Central memory CD8-positive, alpha-beta T cell (primary cell): ENCODE measurements around the gene PPP1R27.
A peak's percentile ranks its signal among the peaks of the same experiment; 100 is the strongest.

ENCODE experiments used
- ATAC-seq: fragments of 150-1000 bp; cut with Tn5 transposase; replicated peaks from 2 replicates; pipeline ENCODE4 v1.10.0; 2022; ENCODE audit warnings: mild to moderate bottlenecking, moderate FRiP score, moderate number of reproducible peaks; ENCODE audit not compliant: poor library complexity, severe bottlenecking; ENCODE audit errors: extremely low read depth
- DNase-seq, 2 donors: peaks; one replicate each; pipeline ENCODE4 v3.0.0; 2021; ENCODE audit warnings: low spot score in 2 of 2
- H3K27ac Mint-ChIP-seq: one replicate; pipeline ENCODE4 v1.8.0; 2022; ENCODE audit warnings: low read depth, mild to moderate bottlenecking, moderate library complexity, mixed read lengths
- H3K27me3 Mint-ChIP-seq: one replicate; pipeline ENCODE4 v1.8.0; 2022; ENCODE audit warnings: mixed read lengths
- H3K36me3 Mint-ChIP-seq: one replicate; pipeline ENCODE4 v1.8.0; 2022; ENCODE audit warnings: mild to moderate bottlenecking, moderate library complexity, mixed read lengths; ENCODE audit not compliant: insufficient read depth
- H3K4me1 Mint-ChIP-seq: one replicate; pipeline ENCODE4 v1.8.0; 2022; ENCODE audit warnings: mixed read lengths
- H3K4me3 Mint-ChIP-seq: one replicate; pipeline ENCODE4 v1.8.0; 2022; ENCODE audit warnings: mild to moderate bottlenecking, moderate library complexity, mixed read lengths
- H3K9me3 Mint-ChIP-seq: one replicate; pipeline ENCODE4 v1.8.0; 2022; ENCODE audit warnings: mixed read lengths

Gene PPP1R27

GRCh38 chr17:81834831-81835267, at the start of gene PPP1R27:
PPP1R27 (minus strand) TSS chr17:81835050; CDS start chr17:81834953, 97 bp downstream.
- no peak for DNase-seq
- H3K4me1 Mint-ChIP-seq: peaks cover 17% of the 10 kb centered on the region
- peak within 1 kb of the TSS; percentile 74 for H3K27ac Mint-ChIP-seq
- peaks cover 6% of the 10 kb centered on the region for H3K36me3 Mint-ChIP-seq
- no peak for ATAC-seq
- no peaks in the 10 kb centered on the region for H3K27me3 Mint-ChIP-seq
- no peaks in the 10 kb centered on the region for H3K9me3 Mint-ChIP-seq
- peak within 1 kb of the TSS; percentile 85 for H3K4me3 Mint-ChIP-seq

GRCh38 chr17:81884520-81884919, 49.7 kb upstream of the PPP1R27 start:
- DNase-seq: no peak
- no peak for ATAC-seq
- peaks cover 50% of the 10 kb centered on the region for H3K36me3 Mint-ChIP-seq
- no peak overlapping the region for H3K4me3 Mint-ChIP-seq
- no peaks in the 10 kb centered on the region for H3K27me3 Mint-ChIP-seq
- H3K27ac Mint-ChIP-seq: no peak overlapping the region
- no peaks in the 10 kb centered on the region for H3K9me3 Mint-ChIP-seq
- peaks cover 24% of the 10 kb centered on the region for H3K4me1 Mint-ChIP-seq

- H3K36me3 Mint-ChIP-seq: peaks cover 26% of the 10 kb centered on the region
- H3K27ac Mint-ChIP-seq: no peak overlapping the region
These were observed 44.3 kb upstream of the PPP1R27 start for GRCh38 chr17:81879121-81879520.

GRCh38 chr17:81878294-81878693, 43.4 kb upstream of the PPP1R27 start:
- Mint-ChIP-seq H3K4me1 (no peaks in the 10 kb centered on the region), H3K36me3 (peaks cover 22% of the 10 kb centered on the region), H3K4me3 (no peak overlapping the region), H3K9me3 (no peaks in the 10 kb centered on the region), H3K27ac (no peak overlapping the region), H3K27me3 (no peaks in the 10 kb centered on the region)
- no peak for ATAC-seq
- DNase-seq: no peak

More at GRCh38 chr17:81879121-81879520, 44.3 kb upstream of the PPP1R27 start:
- H3K4me3 Mint-ChIP-seq: no peak overlapping the region
- no peak for ATAC-seq
- no peaks in the 10 kb centered on the region for H3K27me3 Mint-ChIP-seq
- DNase-seq: no peak
- no peaks in the 10 kb centered on the region for H3K4me1 Mint-ChIP-seq
- H3K9me3 Mint-ChIP-seq: no peaks in the 10 kb centered on the region

DNA sequence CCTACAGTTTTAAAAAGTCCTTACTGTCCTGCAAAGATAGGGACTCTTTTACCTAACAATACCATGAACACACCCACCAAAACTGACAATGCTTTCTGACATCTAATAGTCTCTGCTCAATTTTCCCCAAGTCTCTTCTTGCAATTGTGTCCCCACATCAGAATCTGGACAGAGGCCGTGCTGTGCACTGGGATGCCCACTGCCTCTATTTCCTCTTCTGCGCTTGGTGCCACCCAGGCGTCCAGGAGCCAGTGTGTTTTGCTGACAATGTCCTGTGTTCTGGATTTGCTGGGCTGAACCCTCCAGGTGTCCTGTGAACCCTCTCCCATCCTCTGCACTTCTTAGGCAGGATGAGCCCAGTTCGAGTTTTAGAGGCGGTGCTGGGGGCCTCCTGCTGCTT, 42.7 kb upstream of the PPP1R27 start:
- ATAC-seq (no peak), DNase-seq (no peak)
- Mint-ChIP-seq H3K27ac (no peak overlapping the region), H3K9me3 (no peaks in the 10 kb centered on the region), H3K27me3 (no peaks in the 10 kb centered on the region), H3K36me3 (peaks cover 22% of the 10 kb centered on the region), H3K4me3 (no peak overlapping the region), H3K4me1 (no peaks in the 10 kb centered on the region)

- DNase-seq (peak; percentile 93), ATAC-seq (peak; percentile 31)
- H3K27me3 Mint-ChIP-seq: no peaks in the 10 kb centered on the region
- H3K9me3 Mint-ChIP-seq: no peaks in the 10 kb centered on the region
- H3K4me3 Mint-ChIP-seq: peak overlapping the region; percentile 80
- H3K36me3 Mint-ChIP-seq: peaks cover 51% of the 10 kb centered on the region
- peak overlapping the region; percentile 94 for H3K27ac Mint-ChIP-seq
- peaks cover 24% of the 10 kb centered on the region for H3K4me1 Mint-ChIP-seq
These were observed 36.8 kb upstream of the PPP1R27 start for GRCh38 chr17:81871387-81872230.

- no peak for DNase-seq
- Mint-ChIP-seq H3K4me3 (peak within 1 kb of the TSS; percentile 83), H3K27me3 (no peaks in the 10 kb centered on the region), H3K27ac (peak within 1 kb of the TSS; percentile 94), H3K9me3 (no peaks in the 10 kb centered on the region), H3K36me3 (peaks cover 55% of the 10 kb centered on the region), H3K4me1 (peaks cover 24% of the 10 kb centered on the region)
- peak; percentile 73 for ATAC-seq
These were observed 36.1 kb upstream of the PPP1R27 start, which contains the start of gene ARHGDIA for GRCh38 chr17:81870981-81871386. ARHGDIA (minus strand) TSS chr17:81871337; CDS start chr17:81869930, 1,407 bp downstream.

GRCh38 chr17:81870131-81870980, 35.5 kb upstream of the PPP1R27 start:
- H3K27ac Mint-ChIP-seq: peak overlapping the region; percentile 92
- H3K4me3 Mint-ChIP-seq: peak overlapping the region; percentile 83
- no peaks in the 10 kb centered on the region for H3K27me3 Mint-ChIP-seq
- peaks cover 24% of the 10 kb centered on the region for H3K4me1 Mint-ChIP-seq
- H3K36me3 Mint-ChIP-seq: peaks cover 59% of the 10 kb centered on the region
- DNase-seq: no peak
- peak; percentile 24 for ATAC-seq
- no peaks in the 10 kb centered on the region for H3K9me3 Mint-ChIP-seq

DNA sequence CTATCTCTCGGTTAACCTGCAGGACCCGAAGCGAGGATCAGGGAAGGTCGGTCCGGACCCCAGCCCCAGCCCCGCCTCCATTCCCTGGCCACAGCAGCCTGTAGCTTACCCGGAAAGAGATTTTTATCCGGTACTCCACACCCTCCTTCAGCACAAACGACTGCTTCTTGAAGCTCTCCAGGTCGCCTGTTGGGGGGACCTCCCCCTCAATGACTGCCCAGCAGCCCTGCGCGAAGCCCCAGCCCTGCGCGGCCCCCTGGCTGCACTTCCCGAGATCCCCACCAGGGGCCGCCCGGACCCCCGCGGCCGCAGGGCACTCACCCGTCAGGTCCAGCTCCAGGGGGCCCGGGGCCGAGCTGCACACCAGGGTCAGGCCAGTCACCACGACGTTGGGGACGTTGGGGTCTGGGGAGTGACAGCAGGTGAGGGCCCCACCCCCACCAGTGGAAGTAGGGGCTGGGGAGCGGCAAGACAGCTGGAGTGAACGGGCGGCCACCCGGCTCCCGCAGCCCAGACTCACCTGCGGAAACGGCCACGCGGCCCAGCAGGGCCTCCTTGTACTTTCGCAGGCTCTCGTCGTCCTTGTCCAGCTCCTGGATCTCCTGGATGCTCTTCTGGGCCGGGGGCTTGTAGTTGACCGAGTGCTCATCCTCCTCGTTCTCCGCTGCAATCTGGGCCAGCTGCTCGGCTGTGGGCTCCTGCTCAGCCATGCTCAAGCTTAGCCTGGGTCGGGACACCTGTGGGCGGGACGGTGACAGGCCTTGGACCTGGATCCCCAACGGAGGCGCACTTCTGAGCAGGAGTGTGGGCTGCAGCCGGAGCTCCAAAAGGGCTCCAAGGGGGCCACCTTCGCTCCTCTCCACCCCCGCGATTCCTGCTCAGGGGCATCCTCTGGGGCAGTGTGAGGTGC, 34.6 kb upstream of the PPP1R27 start:
- Mint-ChIP-seq H3K36me3 (peaks cover 63% of the 10 kb centered on the region), H3K4me1 (peaks cover 24% of the 10 kb centered on the region), H3K27ac (peak overlapping the region; percentile 92), H3K27me3 (no peaks in the 10 kb centered on the region), H3K9me3 (no peaks in the 10 kb centered on the region), H3K4me3 (peak overlapping the region; percentile 83)
- ATAC-seq (no peak), DNase-seq (no peak)

DNA sequence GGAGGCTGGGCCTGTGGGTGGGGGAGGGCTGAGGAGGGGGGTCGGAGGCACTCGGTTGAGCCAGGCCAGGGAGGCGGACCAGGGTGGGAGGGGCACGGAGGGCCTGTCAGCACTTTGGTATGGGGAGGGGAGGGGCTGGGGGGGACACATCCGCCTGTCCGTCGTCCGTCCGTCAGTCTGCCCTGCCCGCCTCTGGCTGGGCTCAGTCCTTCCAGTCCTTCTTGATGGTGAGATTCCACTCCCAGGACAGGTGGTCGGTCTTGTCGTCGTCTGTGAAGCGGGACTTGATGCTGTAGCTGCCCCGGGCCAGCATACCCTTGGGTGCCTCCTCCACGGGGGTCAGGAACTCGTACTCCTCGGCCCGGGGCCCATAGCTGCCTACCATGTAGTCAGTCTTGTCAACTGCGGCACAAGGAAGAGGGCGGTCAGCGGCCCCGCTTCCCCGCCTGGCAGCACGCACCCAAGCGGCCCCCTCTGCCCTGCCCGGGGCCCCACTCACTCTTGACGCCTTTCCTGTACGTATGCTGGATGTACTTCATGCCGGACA, 33.9 kb upstream of the PPP1R27 start:
- Mint-ChIP-seq H3K36me3 (peaks cover 65% of the 10 kb centered on the region), H3K27ac (peak overlapping the region; percentile 92), H3K4me3 (peak overlapping the region; percentile 83), H3K27me3 (no peaks in the 10 kb centered on the region), H3K9me3 (no peaks in the 10 kb centered on the region), H3K4me1 (peaks cover 24% of the 10 kb centered on the region)
- ATAC-seq: no peak
- DNase-seq: no peak

GRCh38 chr17:81867991-81868673, 33.3 kb upstream of the PPP1R27 start:
- Mint-ChIP-seq H3K36me3 (peaks cover 66% of the 10 kb centered on the region), H3K27ac (peak overlapping the region; percentile 70), H3K9me3 (no peaks in the 10 kb centered on the region), H3K4me3 (peak overlapping the region; percentile 62), H3K27me3 (no peaks in the 10 kb centered on the region), H3K4me1 (peaks cover 24% of the 10 kb centered on the region)
- ATAC-seq (no peak), DNase-seq (no peak)
